ENCODE results near the gene PLCD4. TPM values are rescaled to one million over a fixed set of nuclear protein-coding genes. Genes with fewer than 3 reads are reported as not detected.

PLCD4 gene
- total RNA-seq, 1 experiment from 2014 or later = 0.42 TPM

- peak overlapping the region; percentile 97; the same call in 1 of the 2 replicates for H3K14ac ChIP-seq (ENCODE audit: insufficient read depth, low read length)
- H2BK20ac ChIP-seq (ENCODE audit: low read depth, low read length, poor library complexity, severe bottlenecking) = no peak overlapping the region
- no peak overlapping the region for H2AFZ ChIP-seq (ENCODE audit: low read length)
- H3K27me3 ChIP-seq (ENCODE audit: insufficient read depth, low read length) = no peaks in the 10 kb centered on the region
- H3K4me1 ChIP-seq (ENCODE audit: insufficient read depth, low read length) = peaks cover 2% of the 10 kb centered on the region; the same call in 1 of the 2 replicates
- peaks cover 11% of the 10 kb centered on the region for H3K23me2 ChIP-seq (ENCODE audit: insufficient read length, low read depth, low read length, poor library complexity, severe bottlenecking)
- H3K4ac ChIP-seq (ENCODE audit: low read depth, low read length) = no peak overlapping the region
- peak overlapping the region; percentile 3 for H3K18ac ChIP-seq (ENCODE audit: insufficient read length, low read depth, low read length)
- H3K27ac Mint-ChIP-seq = peak overlapping the region; percentile 98 to 100 (median 100)
- H4K91ac ChIP-seq (ENCODE audit: insufficient read length, low read depth, low read length) = no peak overlapping the region
- no peaks in the 10 kb centered on the region for H3K27me3 Mint-ChIP-seq (ENCODE audit: low read depth)
- H3K56ac ChIP-seq (ENCODE audit: insufficient read length, low read depth, low read length) = no peak overlapping the region
- H3K4me2 ChIP-seq (ENCODE audit: insufficient read depth, insufficient read length, low read length) = peak overlapping the region; percentile 99
- no peak overlapping the region for H2BK12ac ChIP-seq (ENCODE audit: insufficient read length, low read depth, low read length)
- H3K23ac ChIP-seq (ENCODE audit: insufficient read length, low read depth, low read length) = no peak overlapping the region
- no peak overlapping the region for H2BK15ac ChIP-seq (ENCODE audit: low read depth, low read length)
- no peak overlapping the region for H4K8ac ChIP-seq (replicated peaks; ENCODE audit: insufficient read length, low read depth, low read length)
- no peaks in the 10 kb centered on the region for H3K9me3 ChIP-seq (ENCODE audit: control insufficient read depth, low read depth, low read length)
- no peaks in the 10 kb centered on the region for H3K9me3 Mint-ChIP-seq
- peak overlapping the region; percentile 34 for H2BK5ac ChIP-seq (ENCODE audit: insufficient read length, low read length)
- H3K79me1 ChIP-seq (ENCODE audit: insufficient read depth, low read depth, low read length, poor library complexity, severe bottlenecking) = peaks cover 4% of the 10 kb centered on the region
- no peak overlapping the region for H3T11ph ChIP-seq (ENCODE audit: low read length)
- no peak overlapping the region for H2AK5ac ChIP-seq (ENCODE audit: insufficient read length, low read length)
- peaks cover 26 to 35% of the 10 kb centered on the region in 2 experiments for H3K4me1 Mint-ChIP-seq
- H3K9ac ChIP-seq (ENCODE audit: extremely low read depth, insufficient read length, low read length) = peak overlapping the region; percentile 98
- no CpG with 5 or more reads among the region's 10 CpGs for WGBS (ENCODE audit: extremely low coverage, insufficient read length, low lambda C conversion rate)
- peaks cover 45% of the 10 kb centered on the region; the same call in 1 of the 2 replicates for H3K79me2 ChIP-seq (ENCODE audit: insufficient read depth, low read length)
- peaks cover 19 to 46% (median 45%) of the 10 kb centered on the region in 3 experiments; a peak in 6 of 7 replicates for H3K36me3 Mint-ChIP-seq (ENCODE audit: insufficient read depth in 1 of 3, low read depth in 3 of 3)
- TF ChIP-seq CTCF (conservative IDR thresholded peaks at IDR 0.05) = no peak
- no peak for DNase-seq
- peak overlapping the region; percentile 87 to 95 for H3K4me3 Mint-ChIP-seq
- H3K27ac ChIP-seq (ENCODE audit: insufficient read length, low read depth, low read length) = peak overlapping the region; percentile 93
- H2BK120ac ChIP-seq (ENCODE audit: low read depth, low read length, poor library complexity, severe bottlenecking) = no peak overlapping the region
- H4K20me1 ChIP-seq (ENCODE audit: control insufficient read depth, insufficient read depth, insufficient read length) = no peaks in the 10 kb centered on the region
- H4K5ac ChIP-seq (ENCODE audit: insufficient read length, low read depth, low read length) = no peak overlapping the region
These were observed 37.8 kb upstream of the PLCD4 start for GRCh38 chr2:218569661-218570500.
